GM18909 (cell line): ENCODE results near the gene CFAP99.
A peak's percentile ranks its signal among the peaks of the same experiment; 100 is the strongest.

Source experiments
- ATAC-seq: cut with Tn5 transposase; IDR thresholded peaks from one replicate; pipeline ENCODE4 v1.9.1; 2021; ENCODE audit warnings: mild to moderate bottlenecking; ENCODE audit not compliant: unreplicated experiment, poor library complexity

Gene CFAP99

DNA sequence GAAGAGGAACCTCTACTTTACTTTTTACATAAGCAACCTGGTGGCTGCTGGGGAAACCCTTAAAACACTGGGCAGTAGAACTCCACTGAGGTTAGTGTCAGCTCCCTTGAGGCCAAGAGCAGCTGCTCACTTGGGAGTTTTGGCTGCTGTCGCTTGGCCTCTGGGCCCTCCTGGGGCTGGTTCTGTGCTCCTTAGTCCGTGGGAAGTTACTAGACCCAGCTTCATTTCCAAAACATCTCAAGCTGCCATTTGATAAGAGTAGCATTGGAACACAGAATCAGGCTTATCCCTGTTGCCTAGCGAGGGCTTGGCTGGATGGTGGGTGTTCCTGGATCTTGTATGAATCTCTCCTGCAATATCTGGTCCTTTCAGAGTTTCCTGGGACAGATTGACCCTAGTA, 76.2 kb downstream of the CFAP99 start:
- ATAC-seq = no peak

DNA sequence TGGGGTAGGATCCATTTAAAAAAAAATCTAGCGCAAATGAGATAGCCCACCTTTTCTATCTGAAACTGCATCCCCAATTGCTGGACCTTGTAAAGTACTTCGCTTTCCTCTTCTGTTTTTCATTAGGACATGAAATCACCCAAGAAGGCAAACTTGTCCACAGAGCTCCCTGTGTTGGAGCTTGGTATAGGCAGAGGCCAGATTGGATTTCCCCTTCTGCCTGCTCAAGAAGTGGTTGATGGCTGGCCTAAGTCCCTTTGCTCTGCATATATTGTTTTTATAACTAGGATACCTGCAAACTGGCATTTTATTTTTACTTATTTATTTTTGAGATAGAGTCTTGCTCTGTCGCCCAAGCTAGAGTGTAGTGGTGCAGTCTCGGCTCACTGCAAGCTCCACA, 78.6 kb downstream of the CFAP99 start:
- ATAC-seq = no peak

DNA sequence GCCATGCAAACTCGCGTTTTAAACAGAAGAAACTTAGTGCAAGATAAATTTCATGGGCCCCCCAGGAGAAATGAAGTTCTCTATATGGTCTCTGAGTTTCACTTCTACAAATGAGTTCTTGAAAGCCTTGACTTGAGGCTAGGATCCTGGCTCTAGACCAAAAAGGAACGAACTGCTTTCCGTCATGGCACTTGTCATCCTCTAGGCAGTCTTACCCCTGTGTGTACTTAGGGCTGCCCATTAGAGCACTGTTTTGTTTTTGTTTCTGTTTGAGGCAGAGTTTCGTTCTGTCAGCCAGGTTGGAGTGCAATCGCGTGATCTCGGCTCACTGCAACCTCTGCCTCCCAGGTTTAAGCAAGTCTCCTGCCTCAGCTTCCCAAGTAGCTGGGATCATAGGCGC, 79.2 kb downstream of the CFAP99 start:
- ATAC-seq = peak; percentile 95

DNA sequence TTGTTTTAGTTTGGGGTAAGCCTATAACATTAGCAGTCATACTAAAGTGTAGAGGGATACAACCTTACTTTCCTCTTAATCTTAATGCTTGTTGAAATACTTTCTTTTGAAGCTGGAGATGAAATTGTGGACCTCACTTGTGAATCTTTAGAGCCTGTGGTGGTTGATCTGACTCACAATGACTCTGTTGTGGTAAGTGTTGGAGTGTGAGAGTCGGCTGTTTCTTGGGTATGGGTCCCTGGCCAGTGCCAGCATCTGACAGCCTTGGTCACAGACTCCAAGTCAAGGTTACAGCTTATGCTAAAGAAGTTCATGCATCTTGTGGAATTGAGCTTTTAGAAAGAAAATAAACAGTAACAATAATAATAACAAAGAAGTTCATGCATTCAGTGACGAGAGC, 81.8 kb downstream of the CFAP99 start:
- ATAC-seq = no peak

DNA sequence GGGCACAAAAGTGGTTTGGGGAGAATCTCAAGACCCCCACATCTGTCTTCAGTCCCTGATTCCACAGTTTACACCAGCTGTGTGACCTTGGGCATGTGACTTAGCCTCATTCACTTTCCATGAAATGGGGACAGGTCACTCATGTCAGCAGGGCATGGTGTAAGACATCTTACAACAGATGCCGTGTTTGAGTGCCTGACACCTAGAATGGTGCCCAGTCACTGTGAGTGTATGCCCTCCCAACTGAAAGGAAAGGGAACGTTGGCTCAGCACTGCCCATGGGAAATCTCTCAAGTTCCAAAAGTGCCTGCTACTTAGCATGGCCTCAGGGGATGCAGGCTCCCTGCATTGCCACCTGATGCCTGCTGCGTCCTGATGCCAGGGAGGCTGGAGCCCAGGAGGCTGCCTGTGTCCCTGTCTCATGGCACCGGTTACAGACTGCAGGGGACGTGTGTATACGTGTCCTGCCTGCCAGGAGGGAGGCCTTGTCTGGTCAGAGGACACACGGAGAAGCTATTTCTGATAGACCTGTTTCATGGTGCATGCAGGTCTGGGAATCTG, 82.4 kb downstream of the CFAP99 start:
- no peak for ATAC-seq

DNA sequence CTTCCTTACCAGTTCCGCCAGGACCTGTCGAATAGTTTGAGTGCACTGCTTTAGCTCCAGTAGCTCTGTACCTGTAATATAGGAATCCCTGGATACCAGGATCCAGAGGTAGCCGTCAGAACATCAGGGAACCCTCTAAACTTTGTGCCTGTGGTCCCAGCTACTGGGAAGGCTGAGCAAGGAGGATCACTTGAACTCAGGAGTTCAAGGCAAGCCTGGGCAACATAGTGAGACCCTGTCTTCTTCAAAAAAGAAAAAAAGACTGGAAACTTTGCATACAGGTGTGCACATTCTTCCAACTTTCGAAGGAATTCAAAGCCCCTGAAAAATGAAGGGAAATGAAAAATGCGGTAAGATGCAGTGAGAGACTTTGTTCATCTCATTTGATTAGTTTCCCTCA, 85.1 kb downstream of the CFAP99 start:
- ATAC-seq = no peak

DNA sequence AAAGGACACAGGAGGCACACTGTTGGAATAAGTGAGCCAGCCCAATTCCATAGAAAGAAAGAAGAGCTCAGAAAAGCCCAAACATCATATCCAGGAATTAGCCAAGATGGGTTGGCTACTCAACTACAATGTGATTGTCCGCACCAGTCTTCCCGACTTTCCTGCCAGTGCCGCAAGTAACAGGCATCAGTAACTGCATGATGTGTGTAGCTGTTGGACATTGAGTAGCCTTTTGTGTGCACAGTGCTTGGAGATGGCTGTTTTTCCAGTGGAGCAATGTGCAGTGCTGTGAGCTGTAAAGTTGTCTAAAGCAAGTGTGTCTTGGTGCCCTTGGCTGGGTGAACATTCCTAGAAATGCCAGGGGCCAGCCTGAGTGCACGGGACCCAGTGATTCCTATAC, 88.5 kb downstream of the CFAP99 start:
- ATAC-seq = no peak

DNA sequence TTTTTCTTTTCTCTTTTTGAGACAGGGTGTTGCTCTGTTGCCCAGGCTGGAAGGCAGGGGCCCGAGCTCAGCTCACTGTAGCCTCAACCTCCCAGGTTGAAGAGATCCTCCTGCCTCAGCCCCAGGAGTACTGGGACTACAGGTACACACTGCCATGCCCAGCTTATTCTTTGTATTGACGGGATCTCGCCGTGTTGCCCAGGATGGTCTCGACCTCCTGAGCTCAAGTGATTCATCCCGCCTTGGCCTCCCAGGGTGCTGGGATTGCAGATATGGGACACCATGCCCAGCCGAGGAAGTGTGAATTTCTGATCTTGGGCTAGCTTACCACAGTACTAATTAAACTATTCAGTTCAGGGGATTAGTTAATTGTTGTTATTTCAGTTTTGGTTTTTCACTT, 89.1 kb downstream of the CFAP99 start:
- no peak for ATAC-seq

DNA sequence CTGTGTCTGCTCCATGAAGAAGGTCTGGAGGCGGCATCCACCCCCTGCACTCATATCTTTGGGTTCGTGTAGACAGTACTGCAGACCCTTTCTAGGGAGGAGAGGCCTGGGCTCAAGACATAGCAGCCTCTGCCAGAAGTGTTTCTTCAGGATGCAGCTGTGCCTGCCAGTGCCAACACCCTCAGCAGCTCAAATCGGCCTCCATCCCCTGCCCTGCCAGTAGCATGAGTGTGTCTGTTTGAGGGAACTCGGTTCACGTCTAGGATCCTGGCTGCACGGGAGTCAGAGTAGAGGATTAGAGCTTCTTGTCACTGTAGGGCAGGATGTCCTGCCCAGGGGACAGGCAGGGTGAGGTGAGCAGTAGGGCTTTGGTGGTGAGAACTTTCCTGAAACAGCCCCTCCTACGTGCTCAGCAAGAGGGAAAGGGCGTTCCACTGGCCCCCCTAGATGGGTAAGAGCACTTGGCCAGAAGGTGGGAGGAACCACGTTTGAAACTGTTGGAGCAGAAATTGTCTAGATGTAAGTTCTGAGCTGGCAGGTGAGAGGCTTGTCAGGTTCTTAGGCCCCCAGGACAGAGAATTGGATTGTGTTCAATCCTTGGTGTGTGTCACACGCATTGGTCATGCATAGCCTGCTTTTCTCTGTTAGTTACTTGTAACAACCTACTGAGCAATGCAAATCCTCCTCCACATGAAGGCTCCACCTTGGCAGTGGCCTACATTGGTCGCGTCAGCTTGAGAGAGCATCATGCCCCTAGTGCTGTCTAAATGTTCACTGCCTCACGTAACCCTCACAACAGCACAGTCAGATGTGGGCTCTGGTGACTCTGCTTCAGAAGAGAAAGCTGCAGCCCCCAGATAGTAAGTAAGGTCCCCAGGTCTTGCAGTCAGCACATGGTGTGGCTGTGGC, 91.8 kb downstream of the CFAP99 start:
- ATAC-seq = no peak

DNA sequence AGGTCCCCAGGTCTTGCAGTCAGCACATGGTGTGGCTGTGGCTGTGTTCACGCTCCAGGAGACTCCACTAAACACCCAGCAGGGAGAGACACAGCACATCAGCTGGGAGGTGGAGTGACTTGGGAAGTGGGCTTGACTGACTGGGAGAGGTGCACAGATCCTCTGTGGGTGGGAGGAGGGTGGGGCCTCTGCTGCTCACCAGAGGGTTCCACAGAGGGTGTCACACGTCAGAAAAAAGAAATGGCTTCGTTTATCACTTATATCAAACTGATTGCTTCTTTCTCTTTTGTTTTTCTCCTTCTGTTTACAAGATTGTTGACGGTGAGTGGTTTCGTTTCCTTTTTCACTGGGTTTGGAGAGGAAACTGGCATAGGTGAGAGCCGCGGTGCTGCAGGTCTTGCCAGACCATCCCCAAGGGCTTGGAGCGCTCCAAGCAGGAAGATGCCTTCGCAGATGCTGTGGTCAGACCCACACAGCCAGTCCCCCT, 92.9 kb downstream of the CFAP99 start:
- ATAC-seq = no peak
